Esophagus (tissue), 2 donors: Measurements from ENCODE around the gene CREB5. TPM values are rescaled to one million over a fixed set of nuclear protein-coding genes. Genes with fewer than 3 reads are reported as not detected.

Experiments used
- H3K27ac ChIP-seq, 2 donors: one replicate each; pipeline ENCODE4 v1.5.1; 2013; ENCODE audit warnings: low read depth in 2 of 2, mild to moderate bottlenecking in 2 of 2, inconsistent platforms in 1 of 2, low read length in 1 of 2, moderate library complexity in 1 of 2
- H3K27me3 ChIP-seq, 2 donors: one replicate each; pipeline ENCODE4 v1.6.1; 2013; ENCODE audit warnings: low read length in 2 of 2, control low read depth in 1 of 2, mild to moderate bottlenecking in 1 of 2; ENCODE audit not compliant: insufficient read depth in 2 of 2, control insufficient read depth in 1 of 2
- H3K36me3 ChIP-seq, 2 donors: one replicate each; pipeline ENCODE4 v1.6.1; 2013; ENCODE audit warnings: low read length in 1 of 2; ENCODE audit not compliant: control insufficient read depth in 2 of 2, insufficient read depth in 2 of 2
- H3K4me1 ChIP-seq, 2 donors: one replicate each; pipeline ENCODE4 v1.6.1; 2013; ENCODE audit warnings: low read length in 1 of 2; ENCODE audit not compliant: control insufficient read depth in 2 of 2, insufficient read depth in 2 of 2
- H3K4me3 ChIP-seq, 2 donors: one replicate each; pipeline ENCODE4 v1.5.1; 2013; ENCODE audit warnings: low read length in 2 of 2, mild to moderate bottlenecking in 2 of 2, low read depth in 1 of 2, moderate library complexity in 1 of 2
- H3K9me3 ChIP-seq, 2 donors: one replicate each; pipeline ENCODE4 v1.6.1; 2013; ENCODE audit warnings: mild to moderate bottlenecking in 2 of 2, low read depth in 1 of 2, low read length in 1 of 2, moderate library complexity in 1 of 2; ENCODE audit not compliant: control insufficient read depth in 2 of 2, insufficient read depth in 1 of 2
- WGBS, 2 donors: extraction: QIAGEN DNeasy Blood & Tissue Kit; methylation state at CpG; one replicate each; pipeline ENCODE4 v1.1.7; 2013; 5-methylcytosine and 5-hydroxymethylcytosine counted together
- polyA plus RNA-seq, 2 donors: library from polyadenylated mRNA; stranded (reverse); fragments of 200-250 nt; gene quantifications; one replicate each; pipeline ENCODE4 v1.2.3, GENCODE V29; 2013
- donor health status: healthy with polysubstance abuse.
- donor health status: Bipolar disorder and iron deficiency.

CREB5 gene
- polyA plus RNA-seq, 2 donors = 0.67 to 1.2 TPM

GRCh38 chr7:28656529-28656928, 244.2 kb downstream of the CREB5 start:
- Histone ChIP-seq H3K9me3 (peaks cover 4 to 5% of the 10 kb centered on the region in 2 donors), H3K36me3 (no peaks in the 10 kb centered on the region), H3K4me3 (no peak overlapping the region), H3K27me3 (no peaks in the 10 kb centered on the region), H3K27ac (no peak overlapping the region), H3K4me1 (no peaks in the 10 kb centered on the region)
- WGBS, 2 donors = 86 to 97% methylated on average over 1 of the region's 1 CpG

GRCh38 chr7:28658381-28658780, 246.1 kb downstream of the CREB5 start:
- Histone ChIP-seq H3K9me3 (peaks cover 4 to 5% of the 10 kb centered on the region in 2 donors), H3K36me3 (no peaks in the 10 kb centered on the region), H3K4me3 (no peak overlapping the region), H3K27me3 (no peaks in the 10 kb centered on the region), H3K4me1 (no peaks in the 10 kb centered on the region), H3K27ac (no peak overlapping the region)
- WGBS, 2 donors = 78 to 79% methylated on average over 5 of the region's 5 CpGs

- H3K27me3 ChIP-seq = no peaks in the 10 kb centered on the region
- H3K27ac ChIP-seq = no peak overlapping the region
- no peaks in the 10 kb centered on the region for H3K4me1 ChIP-seq
- H3K4me3 ChIP-seq = no peak overlapping the region
- peaks cover 4 to 5% of the 10 kb centered on the region in 2 donors for H3K9me3 ChIP-seq
- H3K36me3 ChIP-seq = no peaks in the 10 kb centered on the region
- 80% methylated on average over 2 of the region's 2 CpGs for WGBS, 2 donors
Observed at GRCh38 chr7:28660132-28660531, 247.8 kb downstream of the CREB5 start.

GRCh38 chr7:28661826-28662595, 249.7 kb downstream of the CREB5 start:
- H3K27ac ChIP-seq = no peak overlapping the region
- no peaks in the 10 kb centered on the region for H3K4me1 ChIP-seq
- peaks cover 4 to 5% of the 10 kb centered on the region in 2 donors for H3K9me3 ChIP-seq
- no peaks in the 10 kb centered on the region for H3K27me3 ChIP-seq
- WGBS, 2 donors = 71 to 74% methylated on average over 12 of the region's 12 CpGs
- H3K36me3 ChIP-seq = no peaks in the 10 kb centered on the region
- H3K4me3 ChIP-seq = no peak overlapping the region

GRCh38 chr7:28666154-28666553, 253.8 kb downstream of the CREB5 start:
- no peaks in the 10 kb centered on the region for H3K27me3 ChIP-seq
- no peaks in the 10 kb centered on the region for H3K9me3 ChIP-seq
- H3K27ac ChIP-seq = no peak overlapping the region
- WGBS, 2 donors = 56 to 80% methylated on average over 2 of the region's 2 CpGs
- H3K4me3 ChIP-seq = no peak overlapping the region
- H3K4me1 ChIP-seq = no peaks in the 10 kb centered on the region
- no peaks in the 10 kb centered on the region for H3K36me3 ChIP-seq

- no peaks in the 10 kb centered on the region for H3K4me1 ChIP-seq
- WGBS, 2 donors = 74 to 75% methylated on average over 2 of the region's 2 CpGs
- H3K9me3 ChIP-seq = no peaks in the 10 kb centered on the region
- H3K4me3 ChIP-seq = no peak overlapping the region
- H3K27me3 ChIP-seq = no peaks in the 10 kb centered on the region
- no peak overlapping the region for H3K27ac ChIP-seq
- peaks cover 0 to under 1% of the 10 kb centered on the region in 2 donors for H3K36me3 ChIP-seq
Observed at GRCh38 chr7:28668085-28668484, 255.8 kb downstream of the CREB5 start.

GRCh38 chr7:28669330-28669729, 257.0 kb downstream of the CREB5 start:
- Histone ChIP-seq H3K4me3 (no peak overlapping the region), H3K36me3 (peaks cover 0 to 2% of the 10 kb centered on the region in 2 donors), H3K9me3 (no peaks in the 10 kb centered on the region), H3K27ac (no peak overlapping the region), H3K4me1 (no peaks in the 10 kb centered on the region), H3K27me3 (no peaks in the 10 kb centered on the region)
- 46 to 63% methylated on average over 4 of the region's 4 CpGs for WGBS, 2 donors

- Histone ChIP-seq H3K4me3 (no peak overlapping the region), H3K36me3 (peaks cover 0 to 2% of the 10 kb centered on the region in 2 donors), H3K27me3 (no peaks in the 10 kb centered on the region), H3K9me3 (no peaks in the 10 kb centered on the region), H3K27ac (no peak overlapping the region), H3K4me1 (no peaks in the 10 kb centered on the region)
- WGBS, 2 donors = 65 to 67% methylated on average over 4 of the region's 4 CpGs
Observed at GRCh38 chr7:28671526-28671925, 259.2 kb downstream of the CREB5 start.

GRCh38 chr7:28672397-28672797, 260.1 kb downstream of the CREB5 start:
- peaks cover 0 to 2% of the 10 kb centered on the region in 2 donors for H3K36me3 ChIP-seq
- no peaks in the 10 kb centered on the region for H3K27me3 ChIP-seq
- H3K4me1 ChIP-seq = no peaks in the 10 kb centered on the region
- 71 to 86% methylated on average over 3 of the region's 3 CpGs for WGBS, 2 donors
- H3K4me3 ChIP-seq = no peak overlapping the region
- no peak overlapping the region for H3K27ac ChIP-seq
- no peaks in the 10 kb centered on the region for H3K9me3 ChIP-seq

- 54 to 55% methylated on average over 5 of the region's 5 CpGs for WGBS, 2 donors
- H3K27me3 ChIP-seq = no peaks in the 10 kb centered on the region
- H3K4me3 ChIP-seq = no peak overlapping the region
- no peak overlapping the region for H3K27ac ChIP-seq
- peaks cover 0 to 2% of the 10 kb centered on the region in 2 donors for H3K36me3 ChIP-seq
- no peaks in the 10 kb centered on the region for H3K9me3 ChIP-seq
- H3K4me1 ChIP-seq = no peaks in the 10 kb centered on the region
Observed at GRCh38 chr7:28674359-28674782, 262.1 kb downstream of the CREB5 start.
